NCI-H2029 (cell line): ENCODE measurements around the gene NEDD4.
"Not testable (repeated sequence)": the region's sequence is repeated elsewhere in the genome, so short reads cannot be mapped to it uniquely, and the experiment has no call there.

Experiments
- DNase-seq: peaks from one replicate; lab custom pipeline; 2025; lab: John Stamatoyannopoulos, UW

The NEDD4 gene

GRCh38 chr15:55827204-55827603 is 166.2 kb downstream of the NEDD4 start:
- no peak for DNase-seq

- no peak for DNase-seq
These were observed 168.4 kb downstream of the NEDD4 start for GRCh38 chr15:55824857-55825613.

- DNase-seq: no peak
These were observed 169.6 kb downstream of the NEDD4 start for GRCh38 chr15:55823699-55824340.

GRCh38 chr15:55823191-55823670 is 170.2 kb downstream of the NEDD4 start:
- no peak for DNase-seq

GRCh38 chr15:55821740-55822139 is 171.7 kb downstream of the NEDD4 start:
- DNase-seq: not testable (repeated sequence)

GRCh38 chr15:55820043-55820442 is 173.4 kb downstream of the NEDD4 start:
- DNase-seq: no peak

GRCh38 chr15:55819397-55820034 is 173.9 kb downstream of the NEDD4 start:
- no peak for DNase-seq

- no peak for DNase-seq
These were observed 177.4 kb downstream of the NEDD4 start for GRCh38 chr15:55816017-55816416.

GRCh38 chr15:55802600-55803376 is 190.6 kb downstream of the NEDD4 start:
- no peak for DNase-seq

- DNase-seq: no peak
These were observed 193.2 kb downstream of the NEDD4 start for GRCh38 chr15:55800216-55800615.

- no peak for DNase-seq
These were observed 193.9 kb downstream of the NEDD4 start for GRCh38 chr15:55799291-55800212.

GRCh38 chr15:55796321-55796965 is 197.0 kb downstream of the NEDD4 start:
- no peak for DNase-seq

GRCh38 chr15:55795031-55795430 is 198.4 kb downstream of the NEDD4 start:
- no peak for DNase-seq

GRCh38 chr15:55791551-55792400 is 201.6 kb downstream of the NEDD4 start:
- DNase-seq: peak; percentile 27

GRCh38 chr15:55789066-55789660 is 204.2 kb downstream of the NEDD4 start:
- no peak for DNase-seq

- no peak for DNase-seq
These were observed 207.1 kb downstream of the NEDD4 start for GRCh38 chr15:55786341-55786740.

GRCh38 chr15:55785593-55785992 is 207.8 kb downstream of the NEDD4 start:
- DNase-seq: not testable (repeated sequence)

- no peak for DNase-seq
These were observed 209.1 kb downstream of the NEDD4 start for GRCh38 chr15:55784286-55784685.

GRCh38 chr15:55782901-55783300 is 210.5 kb downstream of the NEDD4 start:
- no peak for DNase-seq
